ENCODE results near the gene CLDN14.

DNA sequence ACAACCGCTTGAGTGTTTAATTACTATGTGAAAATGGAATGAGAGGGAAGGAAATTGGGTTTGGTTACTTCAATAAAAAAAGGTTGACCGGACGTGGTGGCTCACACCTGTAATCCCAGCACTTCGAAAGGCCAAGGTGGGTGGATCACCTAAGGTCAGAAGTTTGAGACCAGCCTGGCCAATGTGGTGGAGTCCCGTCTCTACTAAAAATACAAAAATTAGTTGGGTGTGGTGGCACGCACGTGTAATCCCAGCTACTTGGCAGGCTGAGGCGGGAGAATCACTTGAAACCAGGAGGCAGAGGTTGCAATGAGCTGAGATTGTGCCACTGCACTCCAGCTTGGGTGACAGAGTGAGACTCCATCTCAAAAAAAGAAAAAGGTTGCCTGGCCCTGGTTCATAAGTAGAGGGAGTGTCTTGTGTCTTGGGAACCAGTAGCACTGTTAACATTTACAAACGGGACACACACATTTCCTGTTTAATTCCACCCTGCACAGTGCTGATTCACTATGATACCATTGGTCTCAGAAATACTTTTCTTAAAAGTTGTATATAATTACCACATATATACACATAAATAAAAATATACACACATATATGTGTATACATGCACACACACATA lies 27.6 kb upstream of the CLDN14 start:
- no peak for TF ChIP-seq SIN3A (IDR thresholded peaks at IDR 0.05; ENCODE audit: borderline replicate concordance, insufficient read depth, low read depth, low read length)
- TF ChIP-seq, protein P1, sequence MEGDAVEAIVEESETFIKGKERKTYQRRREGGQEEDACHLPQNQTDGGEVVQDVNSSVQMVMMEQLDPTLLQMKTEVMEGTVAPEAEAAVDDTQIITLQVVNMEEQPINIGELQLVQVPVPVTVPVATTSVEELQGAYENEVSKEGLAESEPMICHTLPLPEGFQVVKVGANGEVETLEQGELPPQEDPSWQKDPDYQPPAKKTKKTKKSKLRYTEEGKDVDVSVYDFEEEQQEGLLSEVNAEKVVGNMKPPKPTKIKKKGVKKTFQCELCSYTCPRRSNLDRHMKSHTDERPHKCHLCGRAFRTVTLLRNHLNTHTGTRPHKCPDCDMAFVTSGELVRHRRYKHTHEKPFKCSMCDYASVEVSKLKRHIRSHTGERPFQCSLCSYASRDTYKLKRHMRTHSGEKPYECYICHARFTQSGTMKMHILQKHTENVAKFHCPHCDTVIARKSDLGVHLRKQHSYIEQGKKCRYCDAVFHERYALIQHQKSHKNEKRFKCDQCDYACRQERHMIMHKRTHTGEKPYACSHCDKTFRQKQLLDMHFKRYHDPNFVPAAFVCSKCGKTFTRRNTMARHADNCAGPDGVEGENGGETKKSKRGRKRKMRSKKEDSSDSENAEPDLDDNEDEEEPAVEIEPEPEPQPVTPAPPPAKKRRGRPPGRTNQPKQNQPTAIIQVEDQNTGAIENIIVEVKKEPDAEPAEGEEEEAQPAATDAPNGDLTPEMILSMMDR (IDR thresholded peaks at IDR 0.05): no peak
